MM.1S (cell line): Measurements from ENCODE around the gene PDCD1.

ENCODE experiments used
- DNase-seq: peaks from one replicate; pipeline ENCODE4 v3.0.0-alpha.2; 2015
- H2AFZ ChIP-seq: fragments of 300-600 bp; sonication (generic); 2 replicates; pipeline ENCODE4 v1.6.0; 2016; ENCODE audit warnings: antibody characterized with exemption, low read length
- H3F3A ChIP-seq: fragments of 300-600 bp; sonication (generic); 2 replicates; pipeline ENCODE4 v1.6.1; 2016; ENCODE audit warnings: mild to moderate bottlenecking, antibody characterized with exemption, low read length, moderate library complexity, mixed read lengths; ENCODE audit not compliant: insufficient read depth
- H3K27ac ChIP-seq: fragments of 300-600 bp; sonication (generic); 2 replicates; pipeline ENCODE4 v1.5.1; 2016; ENCODE audit warnings: mild to moderate bottlenecking, low read length
- H3K27me3 ChIP-seq: fragments of 300-600 bp; sonication (generic); replicated peaks from 2 replicates; pipeline ENCODE4 v1.6.0; 2016; ENCODE audit warnings: low read length; ENCODE audit not compliant: insufficient read depth
- H3K36me3 ChIP-seq: fragments of 300-600 bp; sonication (generic); replicated peaks from 2 replicates; pipeline ENCODE4 v1.6.1; 2016; ENCODE audit warnings: mild to moderate bottlenecking, low read length, mixed read lengths; ENCODE audit not compliant: insufficient read depth
- H3K4me1 ChIP-seq: fragments of 300-600 bp; sonication (generic); 2 replicates; pipeline ENCODE4 v1.6.1; 2016; ENCODE audit warnings: low read length, mixed read lengths
- H3K4me2 ChIP-seq: fragments of 300-600 bp; sonication (generic); 2 replicates; pipeline ENCODE4 v1.6.0; 2016; ENCODE audit warnings: low read depth, low read length
- H3K4me3 ChIP-seq: fragments of 300-600 bp; sonication (generic); 2 replicates; pipeline ENCODE4 v1.5.1; 2016; ENCODE audit warnings: low read length, mixed read lengths
- H3K79me2 ChIP-seq: fragments of 300-600 bp; sonication (generic); 2 replicates; pipeline ENCODE4 v1.6.1; 2016; ENCODE audit warnings: mixed run types, low read length, mixed read lengths
- H3K9ac ChIP-seq: fragments of 300-600 bp; sonication (generic); 2 replicates; pipeline ENCODE4 v1.6.1; 2016; ENCODE audit warnings: low read length, mixed read lengths
- H3K9me2 ChIP-seq: fragments of 300-600 bp; sonication (generic); replicated peaks from 2 replicates; pipeline ENCODE4 v1.6.1; 2016; ENCODE audit warnings: mild to moderate bottlenecking, low read length, mixed read lengths; ENCODE audit not compliant: insufficient read depth
- H3K9me3 ChIP-seq: fragments of 300-600 bp; sonication (generic); replicated peaks from 2 replicates; pipeline ENCODE4 v1.6.1; 2016; ENCODE audit warnings: mild to moderate bottlenecking, low read length, mixed read lengths; ENCODE audit not compliant: insufficient read depth
- H4K20me1 ChIP-seq: fragments of 300-600 bp; sonication (generic); 2 replicates; pipeline ENCODE4 v1.6.1; 2016; ENCODE audit warnings: mild to moderate bottlenecking, low read length, moderate library complexity, mixed read lengths; ENCODE audit not compliant: insufficient read depth
- EZH2 ChIP-seq: fragments of 300-600 bp; sonication (generic); optimal IDR thresholded peaks from 2 replicates; pipeline ENCODE3; 2017; ENCODE audit warnings: low read depth, mild to moderate bottlenecking, antibody characterized with exemption, low read length, mixed read lengths
- EZH2phosphoT487 ChIP-seq: fragments of 300-600 bp; sonication (generic); IDR thresholded peaks from 2 replicates; pipeline ENCODE4 v1.6.1; 2018; ENCODE audit warnings: antibody characterized with exemption, low read length
- TF ChIP-seq, protein P1 (sequence below): fragments of 300-600 bp; sonication (generic); IDR thresholded peaks from 2 replicates; pipeline ENCODE4 v1.5.1; 2016; ENCODE audit warnings: antibody characterized with exemption, low read length, mixed read lengths

PDCD1 gene

DNA sequence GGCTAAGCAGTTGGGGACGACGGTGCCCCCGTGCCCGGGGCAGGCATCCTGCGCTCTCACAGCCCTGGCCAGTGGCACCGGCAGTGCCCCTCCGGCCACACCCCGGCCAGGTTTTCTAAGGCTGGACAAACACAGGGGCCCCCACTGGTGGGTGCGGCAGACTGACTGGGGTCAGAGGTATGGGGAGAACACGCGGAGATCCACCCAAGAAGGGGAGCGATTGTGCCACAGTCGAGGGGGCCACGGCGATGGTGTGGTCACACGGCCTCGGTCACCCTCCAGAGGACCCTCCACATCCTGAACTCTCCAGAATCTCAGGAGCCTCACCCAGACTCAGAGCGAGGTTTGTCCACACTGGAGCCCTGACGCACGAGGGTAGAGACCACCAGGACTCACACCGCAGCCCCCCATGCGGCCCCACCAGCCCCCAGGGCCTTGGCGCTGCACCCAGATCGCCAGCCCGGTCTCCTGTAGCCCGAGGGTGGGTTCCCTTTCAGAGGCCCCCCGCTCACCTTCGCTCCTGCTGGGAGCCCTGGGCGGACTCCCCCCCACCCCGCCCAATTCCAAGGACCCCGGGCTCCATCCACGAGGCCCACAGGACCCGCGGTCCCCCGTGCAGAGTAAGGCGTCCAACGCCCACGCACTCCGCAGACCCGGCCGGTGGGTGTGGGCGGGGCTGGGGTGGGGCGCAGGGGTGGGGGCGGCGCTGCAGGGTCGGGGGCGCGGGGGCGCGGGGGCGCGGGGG lies 15.2 kb downstream of the PDCD1 start:
- H3K9me3 ChIP-seq, result no peaks in the 10 kb centered on the region
- no peak overlapping the region for H2AFZ ChIP-seq
- peaks cover 22% of the 10 kb centered on the region for H3K27me3 ChIP-seq
- peak overlapping the region; percentile 63; the same call in 1 of the 2 replicates for H3K4me3 ChIP-seq
- no peaks in the 10 kb centered on the region for H3K36me3 ChIP-seq
- TF ChIP-seq EZH2 (no peak), EZH2phosphoT487 (no peak)
- TF ChIP-seq, protein P1, sequence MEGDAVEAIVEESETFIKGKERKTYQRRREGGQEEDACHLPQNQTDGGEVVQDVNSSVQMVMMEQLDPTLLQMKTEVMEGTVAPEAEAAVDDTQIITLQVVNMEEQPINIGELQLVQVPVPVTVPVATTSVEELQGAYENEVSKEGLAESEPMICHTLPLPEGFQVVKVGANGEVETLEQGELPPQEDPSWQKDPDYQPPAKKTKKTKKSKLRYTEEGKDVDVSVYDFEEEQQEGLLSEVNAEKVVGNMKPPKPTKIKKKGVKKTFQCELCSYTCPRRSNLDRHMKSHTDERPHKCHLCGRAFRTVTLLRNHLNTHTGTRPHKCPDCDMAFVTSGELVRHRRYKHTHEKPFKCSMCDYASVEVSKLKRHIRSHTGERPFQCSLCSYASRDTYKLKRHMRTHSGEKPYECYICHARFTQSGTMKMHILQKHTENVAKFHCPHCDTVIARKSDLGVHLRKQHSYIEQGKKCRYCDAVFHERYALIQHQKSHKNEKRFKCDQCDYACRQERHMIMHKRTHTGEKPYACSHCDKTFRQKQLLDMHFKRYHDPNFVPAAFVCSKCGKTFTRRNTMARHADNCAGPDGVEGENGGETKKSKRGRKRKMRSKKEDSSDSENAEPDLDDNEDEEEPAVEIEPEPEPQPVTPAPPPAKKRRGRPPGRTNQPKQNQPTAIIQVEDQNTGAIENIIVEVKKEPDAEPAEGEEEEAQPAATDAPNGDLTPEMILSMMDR, result no peak
- no peaks in the 10 kb centered on the region for H3K4me1 ChIP-seq
- H3K9me2 ChIP-seq, result no peaks in the 10 kb centered on the region
- H3K4me2 ChIP-seq, result peak overlapping the region; percentile 79
- no peak for DNase-seq
- H3K9ac ChIP-seq, result no peak overlapping the region
- no peak overlapping the region for H3K27ac ChIP-seq
- H3K79me2 ChIP-seq, result no peaks in the 10 kb centered on the region
- H4K20me1 ChIP-seq, result no peaks in the 10 kb centered on the region
- 0 out of 2 replicates have a peak, but pooled peaks cover 4% of the 10 kb centered on the region for H3F3A ChIP-seq

DNA sequence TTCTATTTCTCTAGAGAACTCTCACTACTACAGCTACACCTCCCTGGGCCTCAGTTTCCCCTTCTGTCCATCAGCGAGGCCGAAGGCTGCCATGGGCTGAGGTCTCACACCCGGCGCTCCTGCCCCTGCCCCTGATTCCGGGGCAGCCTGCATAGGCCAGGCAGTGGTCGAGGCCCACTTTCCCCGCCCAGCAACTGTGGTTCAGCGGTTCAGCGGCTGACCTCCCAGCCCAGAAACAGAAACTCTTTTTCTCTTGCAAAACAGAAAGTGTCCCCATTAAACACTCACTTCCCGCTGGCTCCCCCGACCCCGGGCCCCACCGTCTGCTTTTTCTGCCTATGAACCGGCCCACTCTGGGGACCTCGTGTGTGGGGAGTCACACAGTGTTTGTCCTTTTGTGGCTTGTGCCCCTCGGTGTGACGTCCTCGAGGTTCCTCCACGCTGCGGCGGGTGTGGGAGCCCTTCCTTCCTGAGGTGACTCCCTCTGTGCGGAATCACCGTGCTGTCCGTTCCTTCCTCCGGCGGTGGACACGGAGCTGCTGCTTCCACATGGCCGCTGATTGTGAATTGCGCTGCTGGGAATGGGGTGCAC lies 16.0 kb downstream of the PDCD1 start:
- peak overlapping the region; percentile 36; the same call in 1 of the 2 replicates for H2AFZ ChIP-seq
- H3K27ac ChIP-seq, result no peak overlapping the region
- peaks cover 29% of the 10 kb centered on the region for H3K27me3 ChIP-seq
- H4K20me1 ChIP-seq, result no peaks in the 10 kb centered on the region
- no peaks in the 10 kb centered on the region for H3K36me3 ChIP-seq
- no peaks in the 10 kb centered on the region for H3K9me3 ChIP-seq
- H3K4me1 ChIP-seq, result no peaks in the 10 kb centered on the region
- H3K9ac ChIP-seq, result no peak overlapping the region; the same call in 1 of the 2 replicates
- no peak for TF ChIP-seq EZH2phosphoT487
- TF ChIP-seq, protein P1, result no peak
- no peak for TF ChIP-seq EZH2
- peak overlapping the region; percentile 63 for H3K4me3 ChIP-seq
- DNase-seq, result peak; percentile 45
- peak overlapping the region; percentile 79 for H3K4me2 ChIP-seq
- H3K79me2 ChIP-seq, result no peaks in the 10 kb centered on the region
- H3K9me2 ChIP-seq, result no peaks in the 10 kb centered on the region
- H3F3A ChIP-seq, result 0 out of 2 replicates have a peak, but pooled peaks cover 4% of the 10 kb centered on the region

DNA sequence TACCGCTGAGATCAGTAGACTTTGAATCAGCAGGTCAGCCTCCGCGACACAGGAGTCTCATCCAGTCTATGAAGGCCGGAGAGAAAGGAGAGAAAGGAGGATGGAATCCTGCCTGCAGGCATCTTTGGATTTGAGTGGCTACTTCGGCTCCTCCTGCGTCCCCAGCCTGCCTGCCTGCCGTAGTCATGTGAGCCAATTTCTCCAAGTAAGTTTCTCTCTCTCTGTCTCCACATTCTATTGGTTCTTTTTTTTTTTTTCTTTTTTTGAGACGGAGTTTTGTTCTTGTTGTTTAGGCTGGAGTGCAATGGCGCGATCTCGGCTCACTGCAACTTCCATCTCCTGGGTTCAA lies 16.7 kb downstream of the PDCD1 start:
- Histone ChIP-seq H2AFZ (no peak overlapping the region), H3K36me3 (no peaks in the 10 kb centered on the region), H3K27me3 (peaks cover 36% of the 10 kb centered on the region), H3K27ac (no peak overlapping the region), H3K9me2 (no peaks in the 10 kb centered on the region), H3K4me2 (no peak overlapping the region), H3K9ac (no peak overlapping the region), H4K20me1 (no peaks in the 10 kb centered on the region), H3K4me1 (no peaks in the 10 kb centered on the region), H3K79me2 (no peaks in the 10 kb centered on the region), H3F3A (0 out of 2 replicates have a peak, but pooled peaks cover 4% of the 10 kb centered on the region), H3K9me3 (no peaks in the 10 kb centered on the region), H3K4me3 (no peak overlapping the region)
- DNase-seq, result no peak
- TF ChIP-seq EZH2phosphoT487 (no peak), EZH2 (no peak)
- TF ChIP-seq, protein P1, result no peak
